GM18868 (cell line): ENCODE measurements around the gene TGIF1.

Experiments
- ATAC-seq: cut with Tn5 transposase; IDR thresholded peaks from one replicate; pipeline ENCODE4 v1.9.1; 2021; ENCODE audit warnings: mild to moderate bottlenecking, moderate library complexity; ENCODE audit not compliant: unreplicated experiment

The TGIF1 gene

GRCh38 chr18:3480827-3481573, 31.0 kb downstream of the TGIF1 start:
- no peak for ATAC-seq

GRCh38 chr18:3481696-3482210, 31.8 kb downstream of the TGIF1 start:
- peak; percentile 82 for ATAC-seq

- ATAC-seq: no peak
These were observed 32.3 kb downstream of the TGIF1 start for GRCh38 chr18:3482258-3482657.

- ATAC-seq: peak; percentile 41
These were observed 35.5 kb downstream of the TGIF1 start for GRCh38 chr18:3485153-3486149.

- ATAC-seq: no peak
These were observed 36.5 kb downstream of the TGIF1 start for GRCh38 chr18:3486512-3486911.

GRCh38 chr18:3489462-3489861, 39.5 kb downstream of the TGIF1 start:
- ATAC-seq: no peak

- no peak for ATAC-seq
These were observed 42.1 kb downstream of the TGIF1 start for GRCh38 chr18:3491981-3492555.

GRCh38 chr18:3492721-3493120, 42.7 kb downstream of the TGIF1 start:
- no peak for ATAC-seq

GRCh38 chr18:3493501-3494244, 43.7 kb downstream of the TGIF1 start:
- ATAC-seq: no peak

- no peak for ATAC-seq
These were observed 44.2 kb downstream of the TGIF1 start for GRCh38 chr18:3494245-3494526.

GRCh38 chr18:3494569-3494968, 44.6 kb downstream of the TGIF1 start:
- no peak for ATAC-seq

GRCh38 chr18:3495691-3496430, 45.9 kb downstream of the TGIF1 start:
- ATAC-seq: no peak

- ATAC-seq: no peak
These were observed 48.9 kb downstream of the TGIF1 start for GRCh38 chr18:3498698-3499471.

GRCh38 chr18:3499501-3499900, 49.5 kb downstream of the TGIF1 start:
- no peak for ATAC-seq

GRCh38 chr18:3500016-3500415, 50.0 kb downstream of the TGIF1 start:
- ATAC-seq: no peak

GRCh38 chr18:3502650-3503049, 52.7 kb downstream of the TGIF1 start:
- ATAC-seq: no peak

GRCh38 chr18:3504637-3505036, 54.7 kb downstream of the TGIF1 start:
- no peak for ATAC-seq

- no peak for ATAC-seq
These were observed 58.9 kb downstream of the TGIF1 start for GRCh38 chr18:3508576-3509549.
